HepG2 (cell line): ENCODE measurements around the gene TET3. TPM values are rescaled to one million over a fixed set of nuclear protein-coding genes. Genes with fewer than 3 reads are reported as not detected.

Experiments
- CAMTA2 ChIP-seq: sonication (generic); formaldehyde crosslinking; IDR thresholded peaks from 2 replicates; pipeline ENCODE4 v1.4.0; 2020; ENCODE audit warnings: mild to moderate bottlenecking, missing genetic modification reagents, borderline replicate concordance
- DR1 ChIP-seq: sonication (generic); formaldehyde crosslinking; IDR thresholded peaks from 2 replicates; pipeline ENCODE4 v1.8.0; 2021; ENCODE audit warnings: mild to moderate bottlenecking, missing genetic modification reagents, inconsistent platforms
- EED ChIP-seq: sonication (generic); formaldehyde crosslinking; IDR thresholded peaks from 2 replicates; pipeline ENCODE4 v1.5.0; 2020; ENCODE audit warnings: mild to moderate bottlenecking, missing genetic modification reagents
- KLF6 ChIP-seq: IDR thresholded peaks from 2 replicates; pipeline ENCODE4 v1.8.0; 2016; ENCODE audit warnings: missing biosample characterization, missing genetic modification reagents
- NFE2L2 ChIP-seq: fragments of 150-350 bp; IDR thresholded peaks from 2 replicates; pipeline ENCODE4 v1.6.1; 2014; ENCODE audit warnings: low read length
- NRL ChIP-seq: sonication (generic); formaldehyde crosslinking; IDR thresholded peaks from 2 replicates; pipeline ENCODE4 v1.5.0; 2020; ENCODE audit warnings: missing genetic modification reagents, mild to moderate bottlenecking, moderate library complexity, borderline replicate concordance
- SIX4 ChIP-seq: sonication (generic); formaldehyde crosslinking; IDR thresholded peaks from 2 replicates; pipeline ENCODE4 v1.4.0; 2020; ENCODE audit warnings: missing genetic modification reagents
- SOX6 ChIP-seq, 2 experiments: fragments of 450-650 bp in 1 of 2; sonication (generic) in 1 of 2; formaldehyde crosslinking in 1 of 2; IDR thresholded peaks; 2 replicates each; pipeline versions ENCODE4 v1.4.0 to v1.6.1; 2017 to 2020; ENCODE audit warnings: antibody characterized with exemption in 1 of 2, mild to moderate bottlenecking in 1 of 2, missing genetic modification reagents in 1 of 2
- STAG1 ChIP-seq: sonication (generic); formaldehyde crosslinking; IDR thresholded peaks from 2 replicates; pipeline ENCODE4 v1.4.0; 2020; ENCODE audit warnings: missing genetic modification reagents
- TBX2 ChIP-seq: sonication (generic); formaldehyde crosslinking; IDR thresholded peaks from 2 replicates; pipeline ENCODE4 v1.5.0; 2020; ENCODE audit warnings: missing genetic modification reagents, mild to moderate bottlenecking, borderline replicate concordance
- TEAD2 ChIP-seq: sonication (generic); formaldehyde crosslinking; IDR thresholded peaks from 2 replicates; pipeline ENCODE4 v1.9.0; 2021; ENCODE audit warnings: missing genetic modification reagents
- ZNF101 ChIP-seq: sonication (generic); formaldehyde crosslinking; IDR thresholded peaks from 2 replicates; pipeline ENCODE4 v1.4.0; 2020; ENCODE audit warnings: mild to moderate bottlenecking, low read depth, missing genetic modification reagents, borderline replicate concordance
- ZNF329 ChIP-seq: sonication (generic); formaldehyde crosslinking; IDR thresholded peaks from 2 replicates; pipeline ENCODE4 v1.9.0; 2021; ENCODE audit warnings: low read depth, mild to moderate bottlenecking, missing genetic modification reagents
- ZNF788 ChIP-seq: sonication (generic); formaldehyde crosslinking; IDR thresholded peaks from 2 replicates; pipeline ENCODE4 v1.5.0; 2020; ENCODE audit warnings: mild to moderate bottlenecking, missing genetic modification reagents, borderline replicate concordance
- polyA plus RNA-seq, 8 experiments: library from polyadenylated mRNA; depleted of rRNA in 3 of 8; stranded (reverse) in 7 of 8; unstranded in 1 of 8; fragments of >200 nt; fragmentation: Illumina TruSeq in 4 of 8; extraction: Trizol in 4 of 8; gene quantifications; 2 replicates each; pipeline versions ENCODE4 v1.2.1 to v1.2.3, GENCODE V29; 2011 to 2016; ENCODE audit warnings: low read depth in 4 of 8, missing spikeins in 1 of 8, mixed read lengths in 1 of 8; ENCODE audit not compliant: insufficient read depth in 1 of 8
- total RNA-seq, 5 experiments: library from RNA; depleted of rRNA; stranded (reverse); fragments of >200 nt; fragmentation: Illumina TruSeq; extraction: Trizol; gene quantifications; 2 replicates each; pipeline ENCODE4 v1.2.3, GENCODE V29; 2016; ENCODE audit warnings: low read depth in 1 of 5
- TF ChIP-seq, protein P1 (sequence below): sonication (generic); formaldehyde crosslinking; IDR thresholded peaks from 2 replicates; pipeline ENCODE4 v1.4.0; 2020; ENCODE audit warnings: mild to moderate bottlenecking, missing genetic modification reagents
- TF ChIP-seq, protein P2 (sequence below): sonication (generic); formaldehyde crosslinking; conservative IDR thresholded peaks from 2 replicates; pipeline ENCODE4 v1.4.0; 2020; ENCODE audit warnings: missing genetic modification reagents
- TF ChIP-seq, protein P3 (sequence below): sonication (generic); formaldehyde crosslinking; IDR thresholded peaks from 2 replicates; pipeline ENCODE4 v1.8.0; 2022; ENCODE audit warnings: missing genetic modification reagents, mild to moderate bottlenecking, inconsistent platforms, borderline replicate concordance

Gene TET3
- total and polyA plus RNA-seq, 2 of the 13 experiments (the other 11 are each of a cell fraction or from before 2014, with no cell fraction given): 4.3 to 6.8 TPM

DNA sequence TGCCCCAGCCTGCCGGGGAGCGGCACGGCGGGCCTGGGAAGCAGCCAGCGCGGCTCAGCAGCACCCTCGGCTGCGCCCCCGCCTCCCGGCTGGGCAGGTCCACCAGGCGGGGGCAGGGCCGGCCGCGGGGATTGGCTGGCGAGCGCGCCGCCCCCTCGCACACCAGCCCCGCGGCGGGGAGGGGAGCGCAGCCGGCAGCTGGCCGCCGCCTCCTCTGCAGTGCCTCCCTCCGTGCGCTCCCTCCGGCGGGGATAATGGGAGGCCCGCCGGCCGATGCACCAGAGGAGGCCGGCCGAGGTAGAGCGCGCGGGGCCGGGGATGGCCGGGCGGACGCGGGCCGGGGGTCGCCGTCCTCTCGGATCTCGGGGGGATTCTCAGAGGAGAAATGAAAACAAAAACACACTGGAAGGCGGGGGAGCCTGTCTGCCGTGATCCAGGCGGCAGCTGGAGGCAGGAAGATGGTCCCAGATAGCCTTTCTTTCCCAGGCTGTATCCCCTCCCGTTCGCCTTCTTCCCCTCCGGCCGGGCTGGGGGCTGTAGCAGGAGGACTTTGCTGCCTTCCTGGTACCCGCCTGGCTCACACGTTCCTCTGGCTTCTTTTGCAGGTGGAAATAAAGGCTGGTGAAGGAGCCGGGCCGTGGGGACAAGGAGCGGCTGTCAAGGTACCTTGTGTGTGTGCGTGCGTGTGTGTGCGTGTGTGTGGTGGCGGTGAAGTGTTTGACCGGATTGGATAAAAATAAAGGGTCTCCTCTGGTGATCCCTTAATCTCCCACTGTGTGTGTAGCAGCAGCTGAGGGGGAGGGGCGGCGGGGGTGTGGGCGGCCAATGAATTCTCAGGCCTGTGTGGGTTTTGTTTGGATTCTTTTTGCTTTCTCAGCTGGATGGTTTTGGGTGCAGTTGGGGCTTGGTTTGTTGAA, 18.1 kb downstream of the TET3 start (continued):
- TF ChIP-seq, protein P1, sequence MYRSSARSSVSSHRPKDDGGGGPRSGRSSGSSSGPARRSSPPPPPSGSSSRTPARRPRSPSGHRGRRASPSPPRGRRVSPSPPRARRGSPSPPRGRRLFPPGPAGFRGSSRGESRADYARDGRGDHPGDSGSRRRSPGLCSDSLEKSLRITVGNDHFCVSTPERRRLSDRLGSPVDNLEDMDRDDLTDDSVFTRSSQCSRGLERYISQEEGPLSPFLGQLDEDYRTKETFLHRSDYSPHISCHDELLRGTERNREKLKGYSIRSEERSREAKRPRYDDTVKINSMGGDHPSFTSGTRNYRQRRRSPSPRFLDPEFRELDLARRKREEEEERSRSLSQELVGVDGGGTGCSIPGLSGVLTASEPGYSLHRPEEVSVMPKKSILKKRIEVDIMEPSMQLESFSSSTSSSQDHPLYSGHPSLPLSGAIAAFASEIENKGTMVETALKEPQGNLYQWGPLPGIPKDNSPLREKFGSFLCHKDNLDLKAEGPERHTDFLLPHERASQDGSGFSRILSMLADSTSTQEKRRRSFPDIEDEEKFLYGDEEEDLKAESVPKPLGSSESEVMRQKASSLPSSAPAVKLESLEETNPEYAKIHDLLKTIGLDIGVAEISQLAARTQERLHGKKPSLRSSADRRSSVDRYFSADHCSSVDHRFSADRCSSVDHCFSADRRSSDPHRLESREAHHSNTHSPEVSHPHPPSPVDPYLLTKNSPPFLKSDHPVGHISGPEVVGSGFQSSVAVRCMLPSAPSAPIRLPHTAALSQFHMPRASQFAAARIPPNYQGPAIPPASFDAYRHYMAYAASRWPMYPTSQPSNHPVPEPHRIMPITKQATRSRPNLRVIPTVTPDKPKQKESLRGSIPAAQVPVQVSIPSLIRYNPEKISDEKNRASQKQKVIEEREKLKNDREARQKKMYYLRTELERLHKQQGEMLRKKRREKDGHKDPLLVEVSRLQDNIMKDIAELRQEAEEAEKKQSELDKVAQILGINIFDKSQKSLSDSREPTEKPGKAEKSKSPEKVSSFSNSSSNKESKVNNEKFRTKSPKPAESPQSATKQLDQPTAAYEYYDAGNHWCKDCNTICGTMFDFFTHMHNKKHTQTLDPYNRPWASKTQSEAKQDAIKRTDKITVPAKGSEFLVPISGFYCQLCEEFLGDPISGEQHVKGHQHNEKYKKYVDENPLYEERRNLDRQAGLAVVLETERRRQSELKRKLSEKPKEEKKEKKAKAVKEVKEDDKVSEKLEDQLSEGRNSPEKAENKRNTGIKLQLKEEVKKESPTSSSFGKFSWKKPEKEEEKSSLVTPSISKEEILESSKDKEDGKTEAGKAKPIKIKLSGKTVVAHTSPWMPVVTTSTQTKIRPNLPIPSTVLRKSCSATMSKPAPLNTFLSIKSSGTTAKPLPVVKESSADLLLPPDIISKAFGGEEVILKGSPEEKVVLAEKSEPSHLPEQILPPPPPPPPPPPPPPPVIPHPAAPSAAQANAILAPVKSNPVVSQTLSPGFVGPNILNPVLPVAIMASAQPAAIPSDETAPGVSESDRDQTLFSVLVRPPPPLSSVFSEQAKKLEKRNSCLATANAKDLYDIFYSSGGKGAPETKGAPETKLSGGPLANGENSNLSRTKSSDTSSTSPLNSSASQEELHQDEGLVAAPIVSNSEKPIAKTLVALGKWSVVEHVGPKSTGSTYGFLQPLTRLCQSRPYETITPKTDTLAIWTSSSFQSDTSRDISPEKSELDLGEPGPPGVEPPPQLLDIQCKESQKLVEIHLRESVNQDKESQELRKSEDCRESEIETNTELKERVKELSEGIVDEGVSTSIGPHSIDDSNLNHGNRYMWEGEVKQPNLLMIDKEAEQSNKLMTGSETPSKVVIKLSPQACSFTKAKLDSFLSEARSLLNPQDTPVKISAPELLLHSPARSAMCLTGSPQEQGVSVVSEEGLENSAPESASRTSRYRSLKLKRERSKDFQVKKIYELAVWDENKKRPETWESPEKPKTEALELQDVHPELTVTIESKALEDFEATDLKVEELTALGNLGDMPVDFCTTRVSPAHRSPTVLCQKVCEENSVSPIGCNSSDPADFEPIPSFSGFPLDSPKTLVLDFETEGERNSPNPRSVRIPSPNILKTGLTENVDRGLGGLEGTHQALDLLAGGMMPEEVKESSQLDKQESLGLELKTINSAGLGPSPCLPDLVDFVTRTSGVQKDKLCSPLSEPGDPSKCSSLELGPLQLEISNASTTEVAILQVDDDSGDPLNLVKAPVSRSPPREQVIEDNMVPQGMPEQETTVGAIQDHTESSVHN (CRISPR knock-in tag): no peak
- TF ChIP-seq SIX4 (no peak), ZNF329 (CRISPR knock-in tag) (no peak), TBX2 (no peak; the same call in 1 of the 2 replicates), NRL (CRISPR knock-in tag) (no peak), NFE2L2 (no peak), TEAD2 (CRISPR knock-in tag) (no peak), SOX6 (IDR thresholded peaks at IDR 0.05) (no peak), SOX6 (CRISPR knock-in tag; IDR thresholded peaks at IDR 0.05) (no peak), STAG1 (CRISPR knock-in tag) (0 out of 2 replicates have a peak, but pooled peaks have one; percentile 11), DR1 (CRISPR knock-in tag) (no peak), CAMTA2 (no peak; the same call in 1 of the 2 replicates), KLF6 (CRISPR knock-in tag) (no peak), EED (CRISPR knock-in tag) (no peak), ZNF101 (CRISPR knock-in tag) (no peak), ZNF788 (CRISPR knock-in tag) (no peak)
- TF ChIP-seq, protein P2, sequence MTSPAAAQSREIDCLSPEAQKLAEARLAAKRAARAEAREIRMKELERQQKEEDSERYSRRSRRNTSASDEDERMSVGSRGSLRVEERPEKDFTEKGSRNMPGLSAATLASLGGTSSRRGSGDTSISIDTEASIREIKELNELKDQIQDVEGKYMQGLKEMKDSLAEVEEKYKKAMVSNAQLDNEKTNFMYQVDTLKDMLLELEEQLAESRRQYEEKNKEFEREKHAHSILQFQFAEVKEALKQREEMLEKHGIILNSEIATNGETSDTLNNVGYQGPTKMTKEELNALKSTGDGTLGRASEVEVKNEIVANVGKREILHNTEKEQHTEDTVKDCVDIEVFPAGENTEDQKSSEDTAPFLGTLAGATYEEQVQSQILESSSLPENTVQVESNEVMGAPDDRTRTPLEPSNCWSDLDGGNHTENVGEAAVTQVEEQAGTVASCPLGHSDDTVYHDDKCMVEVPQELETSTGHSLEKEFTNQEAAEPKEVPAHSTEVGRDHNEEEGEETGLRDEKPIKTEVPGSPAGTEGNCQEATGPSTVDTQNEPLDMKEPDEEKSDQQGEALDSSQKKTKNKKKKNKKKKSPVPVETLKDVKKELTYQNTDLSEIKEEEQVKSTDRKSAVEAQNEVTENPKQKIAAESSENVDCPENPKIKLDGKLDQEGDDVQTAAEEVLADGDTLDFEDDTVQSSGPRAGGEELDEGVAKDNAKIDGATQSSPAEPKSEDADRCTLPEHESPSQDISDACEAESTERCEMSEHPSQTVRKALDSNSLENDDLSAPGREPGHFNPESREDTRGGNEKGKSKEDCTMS (CRISPR knock-in tag): no peak
- TF ChIP-seq, protein P3, sequence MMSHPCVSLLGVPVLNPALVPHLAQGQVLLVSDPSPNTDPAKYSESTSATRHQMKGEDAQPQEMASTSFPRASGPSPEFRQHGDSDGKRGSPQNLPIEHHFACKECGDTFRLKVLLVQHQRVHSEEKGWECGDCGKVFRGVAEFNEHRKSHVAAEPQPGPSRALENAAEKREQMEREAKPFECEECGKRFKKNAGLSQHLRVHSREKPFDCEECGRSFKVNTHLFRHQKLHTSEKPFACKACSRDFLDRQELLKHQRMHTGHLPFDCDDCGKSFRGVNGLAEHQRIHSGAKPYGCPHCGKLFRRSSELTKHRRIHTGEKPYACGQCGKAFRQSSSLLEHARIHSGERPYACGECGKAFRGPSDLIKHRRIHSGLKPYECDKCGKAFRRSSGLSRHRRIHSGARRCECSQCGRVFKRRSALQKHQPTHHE (CRISPR knock-in tag): no peak
